Peyer's patch (tissue), 4 donors: Measurements from ENCODE around the gene FCER1G. TPM values are rescaled to one million over a fixed set of nuclear protein-coding genes. Genes with fewer than 3 reads are reported as not detected.

ENCODE experiments used
- DNase-seq, 3 donors: peaks; one replicate each; pipeline ENCODE4 v3.0.0-alpha.2; 2017 to 2019
- H3K27ac ChIP-seq, 4 donors: fragments of 200-600 bp; sonication (generic); one replicate each; pipeline ENCODE4 v1.5.1; 2016 to 2019
- H3K27me3 ChIP-seq, 2 donors: fragments of 200-600 bp; sonication (generic); one replicate each; pipeline ENCODE4 v1.5.1; 2019
- H3K36me3 ChIP-seq, 3 donors: fragments of 200-600 bp; sonication (generic); one replicate each; pipeline ENCODE4 v1.5.1; 2016 to 2019
- H3K4me1 ChIP-seq, 4 donors: fragments of 200-600 bp; sonication (generic); one replicate each; pipeline ENCODE4 v1.5.1; 2016 to 2019
- H3K4me3 ChIP-seq, 4 donors: fragments of 200-600 bp; sonication (generic); 1 replicate in 3 of 4; 2 replicates in 1 of 4; pipeline ENCODE4 v1.5.1; 2016 to 2019; ENCODE audit warnings: mild to moderate bottlenecking in 1 of 4
- H3K9me3 ChIP-seq, 4 donors: fragments of 200-600 bp; sonication (generic); one replicate each; pipeline ENCODE4 v1.5.1; 2016 to 2019; ENCODE audit warnings: mild to moderate bottlenecking in 1 of 4
- CTCF ChIP-seq, 6 experiments: fragments of 450-650 bp in 4 of 6; fragments of 200-600 bp in 2 of 6; sonication (generic) in 1 of 6; IDR thresholded peaks; one replicate each; pipeline ENCODE4 v1.5.1; 2017 to 2019; ENCODE audit warnings: antibody characterized with exemption in 6 of 6, mild to moderate bottlenecking in 3 of 6, moderate library complexity in 1 of 6
- POLR2A ChIP-seq, 2 donors: fragments of 450-650 bp; IDR thresholded peaks; one replicate each; pipeline ENCODE4 v1.5.1; 2017; ENCODE audit warnings: antibody characterized with exemption in 2 of 2, mild to moderate bottlenecking in 2 of 2, moderate library complexity in 2 of 2
- total RNA-seq, 4 donors: library from RNA; depleted of rRNA; stranded (reverse); fragments of >200 nt; gene quantifications; one replicate each; pipeline ENCODE4 v1.1.0, GENCODE V29; 2016

FCER1G gene
- total RNA-seq, 4 donors from 2014 or later = 5.1 to 33.8 (median 11.9) TPM; not detected in 1

GRCh38 chr1:161200992-161201835 lies 13.9 kb upstream of the FCER1G start:
- peaks cover 0 to 64% (median 2%) of the 10 kb centered on the region in 4 donors for H3K4me1 ChIP-seq

GRCh38 chr1:161201836-161202712 lies 13.0 kb upstream of the FCER1G start, which contains the start of gene NDUFS2:
Gene NDUFS2, plus strand, starts transcription at chr1:161202367. Its CDS starts 19 bp downstream, at chr1:161202386.
- Histone ChIP-seq H3K4me3 (peak within 1 kb of the TSS; percentile 62 to 72 (median 67)), H3K9me3 (no peaks in the 10 kb centered on the region), H3K27me3 (no peaks in the 10 kb centered on the region), H3K4me1 (peaks cover 0 to 72% (median 2%) of the 10 kb centered on the region in 4 donors), H3K36me3 (peaks cover 0 to 36% (median 0%) of the 10 kb centered on the region in 3 donors), H3K27ac (peak within 1 kb of the TSS; percentile 79 to 95 (median 88))
- peak in 2 of 6 experiments; percentile 9 to 12 for TF ChIP-seq CTCF (IDR thresholded peaks at IDR 0.05)
- peak; percentile 61 to 83 for TF ChIP-seq POLR2A (IDR thresholded peaks at IDR 0.05)
- peak; percentile 95 to 99 (median 97) for DNase-seq

More at GRCh38 chr1:161200992-161201835, 13.9 kb upstream of the FCER1G start:
- DNase-seq = peak in 1 of 3 donors; percentile 69
- Histone ChIP-seq H3K9me3 (no peaks in the 10 kb centered on the region), H3K27me3 (no peaks in the 10 kb centered on the region), H3K27ac (peak overlapping the region; percentile 79 to 95 (median 88)), H3K36me3 (peaks cover 0 to 28% (median 0%) of the 10 kb centered on the region in 3 donors), H3K4me3 (peak overlapping the region; percentile 62 to 72 (median 67))
- TF ChIP-seq POLR2A (IDR thresholded peaks at IDR 0.05) = no peak

GRCh38 chr1:161206411-161207140 lies 8.5 kb upstream of the FCER1G start:
- peaks cover 0 to 77% (median 0%) of the 10 kb centered on the region in 3 donors for H3K36me3 ChIP-seq
- peaks cover 0 to 46% (median 2%) of the 10 kb centered on the region in 4 donors for H3K4me1 ChIP-seq
- DNase-seq = no peak
- no peaks in the 10 kb centered on the region for H3K9me3 ChIP-seq
- H3K4me3 ChIP-seq = no peak overlapping the region
- no peak for TF ChIP-seq CTCF (IDR thresholded peaks at IDR 0.05)
- TF ChIP-seq POLR2A (IDR thresholded peaks at IDR 0.05) = no peak
- peak overlapping the region; percentile 53 to 81 (median 70) for H3K27ac ChIP-seq
- no peaks in the 10 kb centered on the region for H3K27me3 ChIP-seq

GRCh38 chr1:161207173-161207572 lies 7.9 kb upstream of the FCER1G start:
- no peaks in the 10 kb centered on the region for H3K9me3 ChIP-seq
- DNase-seq = peak in 1 of 3 donors; percentile 74
- H3K27ac ChIP-seq = peak overlapping the region; percentile 53 to 81 (median 70)
- no peak overlapping the region for H3K4me3 ChIP-seq
- peaks cover 0 to 83% (median 0%) of the 10 kb centered on the region in 3 donors for H3K36me3 ChIP-seq
- TF ChIP-seq CTCF (IDR thresholded peaks at IDR 0.05) = no peak
- peak in 1 of 2 donors; percentile 53 for TF ChIP-seq POLR2A (IDR thresholded peaks at IDR 0.05)
- no peaks in the 10 kb centered on the region for H3K27me3 ChIP-seq
- H3K4me1 ChIP-seq = peaks cover 0 to 45% (median 2%) of the 10 kb centered on the region in 4 donors

GRCh38 chr1:161209790-161210409 lies 5.2 kb upstream of the FCER1G start:
- DNase-seq = peak; percentile 63 to 85 (median 76)
- H3K4me3 ChIP-seq = no peak overlapping the region
- peaks cover 0 to 94% (median 0%) of the 10 kb centered on the region in 3 donors for H3K36me3 ChIP-seq
- no peaks in the 10 kb centered on the region for H3K27me3 ChIP-seq
- TF ChIP-seq CTCF (IDR thresholded peaks at IDR 0.05) (peak; percentile 74 to 91 (median 85)), POLR2A (IDR thresholded peaks at IDR 0.05) (no peak)
- H3K4me1 ChIP-seq = peaks cover 0 to 25% (median 0%) of the 10 kb centered on the region in 4 donors
- no peak overlapping the region for H3K27ac ChIP-seq
- H3K9me3 ChIP-seq = no peaks in the 10 kb centered on the region
